ENCODE measurements around the gene PDK2. TPM values are rescaled to one million over a fixed set of nuclear protein-coding genes. Genes with fewer than 3 reads are reported as not detected.

The PDK2 gene
- 18.3 and 42.1 TPM in 2 replicates for total RNA-seq (ENCODE audit: low replicate concordance)

DNA sequence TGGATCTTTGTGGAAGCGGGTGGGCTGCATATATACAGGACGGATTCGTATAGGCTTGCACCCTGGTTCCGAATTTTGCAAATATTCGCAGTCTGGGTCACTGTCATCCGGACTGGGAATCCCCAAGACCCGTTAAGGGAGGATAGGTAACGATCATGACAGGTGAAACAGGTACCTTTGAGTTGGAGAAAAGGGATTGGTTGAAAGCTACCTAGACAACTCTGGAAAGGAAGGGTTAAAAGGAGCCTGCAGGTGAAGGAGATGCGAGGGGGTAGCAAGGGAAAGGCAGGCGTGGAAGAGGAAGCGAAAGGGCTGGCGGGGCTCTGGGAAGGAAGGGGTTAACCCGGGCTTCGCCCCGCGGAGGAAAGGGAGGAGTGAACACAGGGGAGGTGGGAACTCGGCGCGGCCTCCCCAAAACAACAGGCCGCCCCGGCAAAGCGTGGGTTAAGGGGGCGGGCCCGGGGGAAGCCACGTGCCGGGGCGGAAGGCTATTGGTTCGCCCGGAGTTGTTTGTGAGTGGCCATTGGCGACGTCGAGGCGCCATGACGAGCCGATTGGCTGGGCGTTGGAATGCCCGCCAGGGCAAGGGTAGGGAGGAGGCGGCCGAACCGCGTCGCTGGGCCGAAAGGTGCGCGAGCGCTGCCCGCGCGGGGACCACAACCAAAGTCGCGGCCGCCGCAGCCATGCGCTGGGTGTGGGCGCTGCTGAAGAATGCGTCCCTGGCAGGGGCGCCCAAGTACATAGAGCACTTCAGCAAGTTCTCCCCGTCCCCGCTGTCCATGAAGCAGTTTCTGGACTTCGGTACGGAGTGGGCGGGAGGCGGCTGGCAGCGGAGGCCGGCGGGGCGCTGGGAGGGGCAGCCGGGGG lies at the start of gene PDK2:
Gene PDK2, plus strand, starts transcription at position 599 of the 867 bp plus-strand sequence. Its CDS starts 85 bp downstream, at position 684.

DNA sequence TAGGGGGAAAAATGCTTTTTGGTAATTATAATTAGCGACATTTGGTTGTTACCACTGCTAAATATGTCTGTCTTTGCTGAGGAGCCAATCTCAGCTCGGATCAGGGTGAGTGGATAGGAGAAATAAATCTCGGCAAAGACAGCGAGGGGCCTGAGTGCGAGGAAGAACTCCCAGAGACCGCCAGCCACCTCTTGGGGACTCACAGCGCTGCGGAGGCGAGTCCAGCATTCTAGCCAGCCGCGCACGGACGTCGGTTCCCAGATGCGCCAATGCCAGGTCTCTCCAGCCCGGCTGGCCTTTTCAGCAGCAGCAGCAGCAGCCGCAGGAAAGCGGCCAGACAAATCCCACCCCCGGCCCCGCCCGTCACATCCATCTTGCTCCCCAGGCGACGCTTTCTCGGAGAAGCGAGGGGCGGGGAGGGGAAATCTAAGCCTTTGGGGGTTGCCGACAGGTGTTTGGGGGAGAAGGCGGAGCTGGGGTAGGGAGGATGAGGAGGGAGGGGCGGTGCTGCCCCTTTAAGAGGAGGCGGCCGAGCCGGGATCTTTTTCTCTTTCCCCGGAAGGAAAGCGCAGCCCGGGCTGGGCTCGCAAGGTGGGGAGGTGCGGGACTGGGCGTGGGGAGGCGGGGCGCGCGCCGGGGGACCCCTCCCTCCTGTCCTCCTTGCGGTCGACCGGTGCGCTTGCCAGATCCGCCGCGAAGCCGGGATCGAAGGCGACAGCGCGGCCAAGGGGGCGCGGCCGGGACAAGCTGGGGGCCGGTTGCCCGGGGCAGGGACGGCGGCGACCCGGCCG lies 39.5 kb upstream of the PDK2 start, which contains the start of gene ITGA3:
Gene ITGA3, plus strand, starts transcription at position 685 of the 791 bp plus-strand sequence. CDS start 330 bp downstream, outside the sequence.

DNA sequence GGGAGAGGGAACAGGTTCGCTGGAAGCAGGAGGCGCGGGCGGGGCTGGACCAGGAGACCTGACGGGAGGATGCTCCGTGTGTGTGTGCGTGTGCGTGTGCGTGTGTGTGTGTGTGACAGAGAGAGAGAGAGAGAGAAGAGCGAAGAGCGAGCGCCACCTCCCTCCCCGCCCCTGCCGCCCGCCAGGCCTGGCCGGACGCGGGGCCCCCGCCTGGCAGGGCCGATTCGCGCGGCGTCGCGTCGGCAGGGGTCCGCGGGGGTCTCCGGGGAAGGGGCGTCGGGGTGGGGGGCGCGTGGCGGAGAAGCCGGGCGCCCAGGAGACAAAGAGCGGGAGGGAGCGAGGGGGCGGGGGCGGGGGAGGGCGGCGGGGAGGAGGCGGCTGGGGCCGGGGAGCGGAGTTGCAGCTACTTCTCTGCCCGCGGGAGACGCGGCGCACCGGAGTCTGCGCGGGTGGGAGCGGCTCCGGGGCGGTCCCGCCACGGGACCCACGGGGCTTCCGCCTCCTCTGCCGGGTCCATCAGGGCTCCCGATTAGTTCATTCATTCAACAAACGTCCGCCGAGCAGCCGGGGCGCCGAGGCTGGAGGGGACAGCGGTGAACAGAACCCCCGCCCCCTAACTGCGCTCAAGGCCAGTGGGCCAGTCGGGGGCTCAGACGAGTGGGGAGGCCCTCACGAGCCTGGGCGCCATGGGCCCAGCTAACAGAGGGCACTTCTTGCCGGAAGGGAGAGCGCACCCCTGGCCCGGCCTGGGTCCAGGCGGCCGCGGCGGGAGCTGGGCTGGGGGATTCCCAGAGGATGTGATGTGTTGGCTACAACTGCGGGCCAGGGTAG lies 34.8 kb downstream of the PDK2 start, which contains the start of gene SAMD14:
Gene SAMD14, minus strand, starts transcription at position 433 of the 831 bp plus-strand sequence. CDS start 5,201 bp downstream, outside the sequence.

DNA sequence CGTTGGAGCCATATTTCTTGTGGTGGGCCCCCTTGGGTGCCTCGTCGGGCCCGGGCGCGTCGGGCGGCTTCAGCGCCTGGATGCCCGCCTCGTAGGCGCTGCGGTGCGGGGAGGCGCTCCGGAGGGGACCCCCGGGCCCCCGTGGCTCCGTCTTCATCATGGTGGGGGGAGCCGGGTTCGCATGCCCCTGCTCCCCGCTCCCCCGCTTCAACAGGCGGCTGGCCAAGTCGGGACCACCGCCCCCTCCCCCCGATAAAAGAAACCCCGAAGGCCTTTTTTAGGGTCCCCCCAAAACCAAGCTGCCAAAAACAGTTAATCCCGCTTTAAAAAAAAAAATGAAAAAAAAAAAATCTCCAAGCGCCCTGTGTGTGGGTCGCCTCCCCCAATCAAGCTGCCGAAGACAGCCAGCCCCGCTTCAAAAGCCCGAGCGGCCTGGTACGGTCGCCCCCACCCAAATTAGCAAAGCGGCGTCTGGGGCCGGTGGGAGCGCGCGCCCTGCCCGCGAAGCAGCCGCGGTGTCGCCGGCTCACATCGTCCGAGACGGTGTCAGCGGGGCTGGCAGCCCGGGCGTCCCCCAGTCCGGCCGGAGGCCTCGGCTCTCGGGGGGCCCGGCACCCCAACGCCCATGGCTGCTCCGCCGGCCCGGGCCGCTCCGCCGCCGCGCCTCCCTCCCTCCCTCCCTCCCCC lies 55.3 kb downstream of the PDK2 start, which contains the start of gene PPP1R9B:
Gene PPP1R9B, minus strand, starts transcription at position 324 of the 687 bp plus-strand sequence. Its CDS starts 164 bp downstream, at position 160.

Other genes with a start within 250 kb of the PDK2 start
- gene TAC4, start 247.3 kb upstream of the PDK2 start, total RNA-seq (ENCODE audit: low replicate concordance): not detected in 2 replicates
- gene DLX4, start 126.2 kb upstream of the PDK2 start, total RNA-seq (ENCODE audit: low replicate concordance): not detected in 2 replicates
- not detected in 2 replicates for gene DLX3, start 100.1 kb upstream of the PDK2 start, total RNA-seq (ENCODE audit: low replicate concordance)
- gene ITGA3, start 39.2 kb upstream of the PDK2 start, total RNA-seq (ENCODE audit: low replicate concordance): 38.4 and 269 TPM in 2 replicates
- 0.35 and 2.2 TPM in 2 replicates for gene SAMD14, start 34.8 kb downstream of the PDK2 start, total RNA-seq (ENCODE audit: low replicate concordance)
- gene PPP1R9B, start 55.3 kb downstream of the PDK2 start, total RNA-seq (ENCODE audit: low replicate concordance): 40.7 and 54.1 TPM in 2 replicates
- gene SGCA, start 70.7 kb downstream of the PDK2 start, total RNA-seq (ENCODE audit: low replicate concordance): 1.8 and 8.4 TPM in 2 replicates
- gene COL1A1, start 106.3 kb downstream of the PDK2 start, total RNA-seq (ENCODE audit: low replicate concordance): 1,618 and 2,280 TPM in 2 replicates
- 0.12 and 0.15 TPM in 2 replicates for gene TMEM92, start 179.1 kb downstream of the PDK2 start, total RNA-seq (ENCODE audit: low replicate concordance)

Data from smooth muscle cell of the coronary artery (primary cell).